HG02678 (cell line): ENCODE measurements around the gene AMN.
A peak's percentile ranks its signal among the peaks of the same experiment; 100 is the strongest.

Source experiments
- ATAC-seq: cut with Tn5 transposase; IDR thresholded peaks from one replicate; pipeline ENCODE4 v1.9.1; 2021; ENCODE audit warnings: mild to moderate bottlenecking, moderate library complexity; ENCODE audit not compliant: unreplicated experiment

AMN gene

GRCh38 chr14:102898776-102899515 lies 23.5 kb upstream of the AMN start:
- no peak for ATAC-seq

- no peak for ATAC-seq
These were observed 23.0 kb upstream of the AMN start for GRCh38 chr14:102899516-102899900.

- ATAC-seq: peak; percentile 60
These were observed 21.6 kb upstream of the AMN start for GRCh38 chr14:102900631-102901571.

GRCh38 chr14:102901633-102902032 lies 20.8 kb upstream of the AMN start:
- ATAC-seq: peak; percentile 72

- no peak for ATAC-seq
These were observed 20.4 kb upstream of the AMN start for GRCh38 chr14:102902086-102902485.

GRCh38 chr14:102902523-102903247 lies 19.8 kb upstream of the AMN start:
- no peak for ATAC-seq

GRCh38 chr14:102903248-102903888 lies 19.1 kb upstream of the AMN start:
- no peak for ATAC-seq

GRCh38 chr14:102903889-102904512 lies 18.5 kb upstream of the AMN start:
- ATAC-seq: no peak

- ATAC-seq: no peak
These were observed 17.1 kb upstream of the AMN start for GRCh38 chr14:102905116-102906108.

- ATAC-seq: no peak
These were observed 15.7 kb upstream of the AMN start for GRCh38 chr14:102906616-102907302.

GRCh38 chr14:102907303-102907844 lies 15.1 kb upstream of the AMN start:
- ATAC-seq: no peak

- ATAC-seq: no peak
These were observed 14.3 kb upstream of the AMN start for GRCh38 chr14:102907980-102908730.

GRCh38 chr14:102908766-102909455 lies 13.6 kb upstream of the AMN start:
- ATAC-seq: no peak

- ATAC-seq: no peak
These were observed 13.0 kb upstream of the AMN start for GRCh38 chr14:102909462-102909861.

- no peak for ATAC-seq
These were observed 12.6 kb upstream of the AMN start for GRCh38 chr14:102909911-102910310.

GRCh38 chr14:102910442-102910841 lies 12.0 kb upstream of the AMN start:
- ATAC-seq: no peak

GRCh38 chr14:102911541-102911951 lies 10.9 kb upstream of the AMN start:
- no peak for ATAC-seq
